WERI-Rb-1 (cell line): ENCODE results near the gene FAIM.
"Not testable (repeated sequence)": the region's sequence is repeated elsewhere in the genome, so short reads cannot be mapped to it uniquely, and the experiment has no call there.

ENCODE experiments used
- DNase-seq: peaks from one replicate; pipeline ENCODE4 v3.0.0-alpha.2; 2020
- H3K27ac ChIP-seq: fragments of 250-450 bp; sonication (Bioruptor Pico); 2 replicates; pipeline ENCODE4 v1.5.1; 2020; ENCODE audit warnings: mild to moderate bottlenecking, moderate library complexity
- H3K27me3 ChIP-seq: fragments of 250-450 bp; sonication (Bioruptor Pico); 2 replicates; pipeline ENCODE4 v1.5.1; 2021; ENCODE audit warnings: mild to moderate bottlenecking, low read depth, moderate library complexity; ENCODE audit not compliant: insufficient read depth, severe bottlenecking
- H3K36me3 ChIP-seq: fragments of 250-450 bp; sonication (Bioruptor Pico); 2 replicates; pipeline ENCODE4 v1.5.1; 2020; ENCODE audit warnings: mild to moderate bottlenecking, moderate library complexity
- H3K4me3 ChIP-seq: 2 replicates; pipeline ENCODE4 v1.5.1; 2011; ENCODE audit warnings: low read depth, mild to moderate bottlenecking, control low read depth, low read length
- H3K9me3 ChIP-seq: fragments of 250-450 bp; sonication (Bioruptor Pico); 2 replicates; pipeline ENCODE4 v1.5.1; 2021; ENCODE audit warnings: mild to moderate bottlenecking, moderate library complexity; ENCODE audit not compliant: severe bottlenecking
- TF ChIP-seq, protein P1 (sequence below): IDR thresholded peaks from 2 replicates; pipeline ENCODE4 v1.5.1; 2011; ENCODE audit warnings: low read depth, mild to moderate bottlenecking, control low read depth, inconsistent platforms, low read length

The FAIM gene

DNA sequence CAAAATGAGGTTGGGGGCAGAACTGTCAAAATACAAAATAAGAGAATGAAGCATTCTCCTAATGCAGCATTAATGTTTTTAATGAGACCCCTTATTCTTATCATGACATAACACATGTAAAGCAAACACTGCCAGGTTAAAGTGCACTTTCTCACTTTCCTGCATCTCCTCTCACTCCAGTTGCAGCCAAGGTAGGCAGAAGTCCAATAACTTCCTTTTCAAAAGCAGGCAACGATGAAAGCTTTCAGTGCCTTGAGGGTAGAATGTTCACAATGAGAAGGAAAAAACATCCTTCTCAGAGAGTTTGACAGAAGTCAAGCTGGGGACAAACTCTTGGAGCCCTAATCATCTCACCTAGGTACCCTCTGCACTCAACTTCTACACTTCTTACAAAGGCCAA lies 59.5 kb downstream of the FAIM start:
- TF ChIP-seq, protein P1, sequence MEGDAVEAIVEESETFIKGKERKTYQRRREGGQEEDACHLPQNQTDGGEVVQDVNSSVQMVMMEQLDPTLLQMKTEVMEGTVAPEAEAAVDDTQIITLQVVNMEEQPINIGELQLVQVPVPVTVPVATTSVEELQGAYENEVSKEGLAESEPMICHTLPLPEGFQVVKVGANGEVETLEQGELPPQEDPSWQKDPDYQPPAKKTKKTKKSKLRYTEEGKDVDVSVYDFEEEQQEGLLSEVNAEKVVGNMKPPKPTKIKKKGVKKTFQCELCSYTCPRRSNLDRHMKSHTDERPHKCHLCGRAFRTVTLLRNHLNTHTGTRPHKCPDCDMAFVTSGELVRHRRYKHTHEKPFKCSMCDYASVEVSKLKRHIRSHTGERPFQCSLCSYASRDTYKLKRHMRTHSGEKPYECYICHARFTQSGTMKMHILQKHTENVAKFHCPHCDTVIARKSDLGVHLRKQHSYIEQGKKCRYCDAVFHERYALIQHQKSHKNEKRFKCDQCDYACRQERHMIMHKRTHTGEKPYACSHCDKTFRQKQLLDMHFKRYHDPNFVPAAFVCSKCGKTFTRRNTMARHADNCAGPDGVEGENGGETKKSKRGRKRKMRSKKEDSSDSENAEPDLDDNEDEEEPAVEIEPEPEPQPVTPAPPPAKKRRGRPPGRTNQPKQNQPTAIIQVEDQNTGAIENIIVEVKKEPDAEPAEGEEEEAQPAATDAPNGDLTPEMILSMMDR = no peak
- Histone ChIP-seq H3K27me3 (no peaks in the 10 kb centered on the region), H3K36me3 (no peaks in the 10 kb centered on the region), H3K9me3 (no peaks in the 10 kb centered on the region), H3K27ac (no peak overlapping the region), H3K4me3 (no peak overlapping the region)
- no peak for DNase-seq

DNA sequence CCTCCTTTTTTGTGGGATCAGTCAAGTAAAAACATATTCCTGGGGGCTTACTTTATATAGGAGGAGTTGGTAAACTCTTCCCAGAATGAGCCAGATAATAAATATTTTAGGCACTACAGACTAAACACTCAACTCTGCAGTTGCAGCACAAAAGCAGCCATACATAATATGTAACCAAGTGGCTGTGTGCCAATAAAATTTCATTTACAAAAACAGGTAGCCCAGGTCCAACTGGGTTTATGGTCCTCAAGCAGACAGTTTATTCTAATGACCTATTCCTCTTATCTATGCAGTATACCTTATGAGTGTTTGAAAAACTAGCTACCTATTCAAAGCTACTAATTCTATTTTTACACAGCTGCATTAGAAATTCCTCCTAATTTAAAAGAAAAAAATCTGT lies 61.8 kb downstream of the FAIM start:
- DNase-seq = no peak
- no peaks in the 10 kb centered on the region for H3K27me3 ChIP-seq
- H3K4me3 ChIP-seq = no peak overlapping the region
- no peak overlapping the region for H3K27ac ChIP-seq
- H3K36me3 ChIP-seq = peaks cover 8% of the 10 kb centered on the region
- TF ChIP-seq, protein P1 = no peak
- H3K9me3 ChIP-seq = no peaks in the 10 kb centered on the region

DNA sequence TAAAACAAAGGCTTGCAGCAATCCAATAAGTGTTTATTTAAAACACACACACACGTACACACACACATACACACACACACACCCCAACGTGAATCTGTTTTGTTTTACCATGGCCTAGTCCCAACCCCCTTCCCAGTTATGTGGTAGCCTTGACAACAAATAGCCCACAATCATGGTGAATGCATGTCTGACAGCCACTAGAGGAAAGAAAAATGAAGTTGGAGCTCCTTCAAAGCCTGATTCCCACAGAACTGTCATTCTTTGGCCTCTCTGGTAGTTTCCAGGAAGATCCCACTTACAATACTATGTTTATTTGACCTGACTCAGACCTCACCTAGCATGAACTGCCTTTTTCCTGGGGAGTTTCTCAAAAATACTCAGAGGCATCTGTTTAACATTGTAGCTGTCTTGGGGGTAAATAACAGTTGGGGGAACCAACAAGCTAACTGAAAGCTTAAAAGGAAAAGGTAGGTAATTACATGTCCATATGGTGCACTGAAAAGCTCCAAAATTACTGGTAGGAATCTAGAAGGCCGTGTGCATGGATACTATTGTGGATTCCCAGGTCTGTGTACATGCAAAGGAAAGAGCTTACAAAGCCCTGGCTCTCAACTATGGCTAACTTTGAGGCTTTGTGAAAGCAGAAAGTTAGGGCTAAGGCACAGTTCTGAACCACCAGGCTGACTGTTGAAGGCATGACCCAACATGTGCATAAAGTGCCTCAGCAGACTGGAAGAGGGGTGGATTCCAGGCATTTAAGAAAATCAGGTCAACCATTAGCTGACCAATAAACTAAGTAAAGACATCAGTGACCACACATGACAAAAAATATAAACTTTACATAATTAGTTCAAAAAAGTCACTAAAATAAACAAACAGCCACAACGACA lies 65.3 kb downstream of the FAIM start:
- no peak for DNase-seq
- Histone ChIP-seq H3K27me3 (no peaks in the 10 kb centered on the region), H3K36me3 (peaks cover 8% of the 10 kb centered on the region), H3K27ac (no peak overlapping the region), H3K9me3 (no peaks in the 10 kb centered on the region), H3K4me3 (no peak overlapping the region)
- TF ChIP-seq, protein P1 = no peak

DNA sequence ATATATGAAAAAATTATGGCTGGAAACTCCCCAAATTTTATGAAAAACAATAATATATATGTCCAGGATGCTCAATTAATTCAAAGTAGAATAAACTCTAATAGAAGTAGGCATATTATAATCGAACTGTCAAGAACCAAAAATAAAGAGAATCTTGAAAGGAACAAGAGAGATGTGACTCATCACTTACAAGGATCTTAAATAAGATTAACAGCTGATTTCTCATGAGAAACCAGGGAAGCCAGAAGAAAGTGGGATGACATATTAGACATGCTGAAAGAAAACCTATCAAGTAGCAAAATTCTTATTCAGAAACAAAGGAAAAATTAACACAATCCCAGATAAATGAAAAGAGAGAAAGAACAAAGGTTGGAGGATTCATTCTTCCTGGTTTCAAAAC lies 66.8 kb downstream of the FAIM start:
- H3K9me3 ChIP-seq = no peaks in the 10 kb centered on the region
- no peaks in the 10 kb centered on the region for H3K27me3 ChIP-seq
- H3K36me3 ChIP-seq = peaks cover 8% of the 10 kb centered on the region
- TF ChIP-seq, protein P1 = no peak
- no peak overlapping the region for H3K4me3 ChIP-seq
- H3K27ac ChIP-seq = no peak overlapping the region
- no peak for DNase-seq

DNA sequence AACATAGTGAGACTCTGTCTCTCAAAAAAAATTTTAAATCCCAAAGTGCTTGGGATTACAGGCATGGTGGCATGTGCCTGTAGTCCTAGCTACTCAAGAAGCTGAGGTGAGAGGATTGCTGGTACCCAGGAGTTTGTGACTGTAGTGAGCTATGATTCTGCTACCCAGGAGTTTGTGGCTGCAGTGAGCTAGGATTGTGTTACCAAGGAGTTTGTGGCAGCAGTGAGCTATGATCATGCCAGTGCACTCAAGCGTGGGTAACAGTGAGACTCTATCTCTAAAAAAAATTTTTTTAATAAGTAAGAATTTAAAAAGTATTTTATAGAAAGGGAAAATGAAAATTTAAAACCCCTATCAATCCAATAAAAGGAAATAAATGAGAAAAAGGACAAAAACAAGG lies 69.5 kb downstream of the FAIM start:
- Histone ChIP-seq H3K4me3 (no peak overlapping the region), H3K36me3 (peaks cover 8% of the 10 kb centered on the region), H3K27me3 (no peaks in the 10 kb centered on the region), H3K27ac (no peak overlapping the region), H3K9me3 (no peaks in the 10 kb centered on the region)
- DNase-seq = no peak
- TF ChIP-seq, protein P1 = no peak

DNA sequence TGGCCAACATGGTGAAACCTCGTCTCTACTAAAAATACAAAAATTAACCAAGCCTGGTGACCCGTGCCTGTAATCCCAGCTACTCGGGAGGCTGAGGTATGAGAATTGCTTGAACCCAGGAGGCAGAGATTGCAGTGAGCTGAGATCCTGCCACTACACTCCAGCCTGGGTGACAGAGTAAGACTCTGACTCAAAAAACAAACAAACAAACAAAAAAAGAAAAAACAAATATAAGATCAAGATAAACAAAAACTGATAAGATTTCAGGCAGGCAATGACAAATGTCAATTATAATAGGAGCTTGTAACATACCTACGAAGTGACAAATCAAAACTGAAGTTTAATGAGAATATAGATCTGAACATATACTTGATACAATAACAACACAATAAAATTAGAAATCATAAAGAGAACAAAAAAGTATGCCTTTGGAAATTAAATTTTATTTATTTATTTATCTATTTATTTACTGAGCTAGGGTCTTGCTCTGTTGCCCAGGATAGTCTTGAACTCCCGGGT lies 70.4 kb downstream of the FAIM start:
- Histone ChIP-seq H3K4me3 (no peak overlapping the region), H3K27ac (no peak overlapping the region), H3K27me3 (no peaks in the 10 kb centered on the region), H3K9me3 (no peaks in the 10 kb centered on the region), H3K36me3 (peaks cover 8% of the 10 kb centered on the region)
- TF ChIP-seq, protein P1 = no peak
- no peak for DNase-seq

DNA sequence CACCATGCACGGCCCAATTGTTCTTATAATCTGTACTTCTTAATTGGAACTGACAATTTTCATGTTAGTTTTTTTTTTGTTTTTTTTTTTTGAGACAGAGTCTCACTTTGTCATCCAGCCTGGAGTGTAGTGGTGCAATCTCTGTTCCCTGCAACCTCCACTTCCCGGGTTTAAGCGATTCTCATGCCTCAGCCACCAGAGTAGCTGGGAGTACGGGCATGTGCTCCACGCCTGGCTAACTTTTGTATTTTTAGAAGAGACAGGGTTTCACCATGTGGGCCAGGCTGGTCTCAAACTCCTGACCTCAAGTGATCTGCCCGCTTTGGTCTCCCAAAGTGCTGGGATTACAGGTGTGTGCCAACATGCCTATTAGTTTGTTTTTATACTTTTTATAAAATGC lies 72.4 kb downstream of the FAIM start:
- H3K27me3 ChIP-seq, H3K36me3 ChIP-seq, DNase-seq, H3K27ac ChIP-seq, H3K4me3 ChIP-seq, H3K9me3 ChIP-seq: not testable (repeated sequence)
